Panc1 (cell line): ENCODE data around the gene APOBEC2. TPM values are rescaled to one million over a fixed set of nuclear protein-coding genes. Genes with fewer than 3 reads are reported as not detected.

Experiments used
- ATAC-seq: fragments of 200-7000 bp; cut with Tn5 transposase; 2 replicates; pipeline ENCODE4 v1.9.1; 2020; ENCODE audit warnings: mild to moderate bottlenecking, moderate library complexity
- BruUV-seq: library from RNA; stranded (reverse); fragments of 400-500 nt; replicated peaks from 2 replicates; lab custom pipeline; 2021; lab: Mats Ljungman, UMichigan
- CTCF ChIA-PET: fragments of 300-600 bp; sonication (Branson Sonifier 250); formaldehyde crosslinking; loops from one replicate; lab custom pipeline; 2022; ENCODE audit warnings: antibody characterized with exemption; lab: Charles Lee
- POLR2A ChIA-PET: fragments of 300-600 bp; sonication (Branson Sonifier 250); formaldehyde crosslinking; loops from one replicate; lab custom pipeline; 2022; ENCODE audit warnings: antibody characterized with exemption; lab: Charles Lee
- DNase-seq: peaks from one replicate; pipeline ENCODE4 v3.0.0-alpha.2; 2010; ENCODE audit warnings: low read depth, low spot score
- H3K27ac ChIP-seq: 2 replicates; pipeline ENCODE4 v1.5.1; 2011; ENCODE audit warnings: mild to moderate bottlenecking, low read length, inconsistent platforms
- H3K27me3 ChIP-seq: fragments of 200-500 bp; sonication (Bioruptor generic); 2 replicates; pipeline ENCODE4 v1.6.0; 2014; ENCODE audit warnings: low read length, inconsistent platforms; ENCODE audit not compliant: control insufficient read depth, insufficient read depth
- H3K36me3 ChIP-seq: fragments of 200-500 bp; sonication (Bioruptor generic); 2 replicates; pipeline ENCODE4 v1.5.1; 2014; ENCODE audit warnings: inconsistent platforms, mild to moderate bottlenecking, low read length, moderate library complexity; ENCODE audit not compliant: control insufficient read depth, insufficient read depth
- H3K4me1 ChIP-seq: 2 replicates; pipeline ENCODE4 v1.5.1; 2011; ENCODE audit warnings: inconsistent platforms, mild to moderate bottlenecking, low read length, moderate library complexity; ENCODE audit not compliant: control insufficient read depth, insufficient read depth
- H3K4me3 ChIP-seq, 2 experiments: 2 replicates each; pipeline ENCODE4 v1.5.1; 2011 to 2012; ENCODE audit warnings: low read depth in 2 of 2, low read length in 2 of 2, mild to moderate bottlenecking in 2 of 2, inconsistent platforms in 1 of 2, moderate library complexity in 1 of 2
- H3K9me3 ChIP-seq: fragments of 200-500 bp; sonication (Bioruptor generic); 2 replicates; pipeline ENCODE4 v1.5.1; 2014; ENCODE audit warnings: low read depth, mild to moderate bottlenecking, inconsistent platforms, low read length, moderate library complexity; ENCODE audit not compliant: control insufficient read depth, insufficient read depth
- POLR2AphosphoS5 ChIP-seq: IDR thresholded peaks from 2 replicates; pipeline ENCODE4 v1.6.1; 2012; ENCODE audit warnings: mild to moderate bottlenecking, low read depth, low read length, moderate library complexity
- SIN3A ChIP-seq: IDR thresholded peaks from 2 replicates; pipeline ENCODE4 v1.6.1; 2012; ENCODE audit warnings: low read depth, mild to moderate bottlenecking, low read length, moderate library complexity, borderline replicate concordance; ENCODE audit not compliant: insufficient read depth
- TCF7L2 ChIP-seq: IDR thresholded peaks from 2 replicates; pipeline ENCODE4 v1.6.1; 2011; ENCODE audit warnings: mild to moderate bottlenecking, low read depth, low read length, inconsistent platforms
- in situ Hi-C: cut with HindIII; loops from 2 replicates; pipeline ENCODE4 v1.10.0; 2016; ENCODE audit warnings: low sequenced_read_pairs, low pct_unique_long_range_greater_than_20kb
- intact Hi-C: fragments of 100-400 bp; cut with micrococcal nuclease; formaldehyde crosslinking; loops from one replicate; pipeline ENCODE4 v1.10.0; 2022; ENCODE audit not compliant: unreplicated experiment
- total RNA-seq: library from RNA; stranded (reverse); gene quantifications from one replicate; pipeline ENCODE4 v1.2.1, GENCODE V29; 2021; ENCODE audit not compliant: unreplicated experiment
- TF ChIP-seq, protein P1 (sequence below): fragments of 450-650 bp; IDR thresholded peaks from 2 replicates; pipeline ENCODE4 v1.5.1; 2017; ENCODE audit warnings: mild to moderate bottlenecking
- TF ChIP-seq, protein P2 (sequence below), 2 experiments: IDR thresholded peaks; 2 replicates each; pipeline ENCODE4 v1.6.1; 2011 to 2012; ENCODE audit warnings: low read depth in 2 of 2, control low read depth in 1 of 2, low read length in 1 of 2, mild to moderate bottlenecking in 1 of 2, moderate library complexity in 1 of 2; ENCODE audit not compliant: insufficient read depth in 1 of 2

APOBEC2 gene
- total RNA-seq, 1 experiment from 2014 or later = not detected

DNA sequence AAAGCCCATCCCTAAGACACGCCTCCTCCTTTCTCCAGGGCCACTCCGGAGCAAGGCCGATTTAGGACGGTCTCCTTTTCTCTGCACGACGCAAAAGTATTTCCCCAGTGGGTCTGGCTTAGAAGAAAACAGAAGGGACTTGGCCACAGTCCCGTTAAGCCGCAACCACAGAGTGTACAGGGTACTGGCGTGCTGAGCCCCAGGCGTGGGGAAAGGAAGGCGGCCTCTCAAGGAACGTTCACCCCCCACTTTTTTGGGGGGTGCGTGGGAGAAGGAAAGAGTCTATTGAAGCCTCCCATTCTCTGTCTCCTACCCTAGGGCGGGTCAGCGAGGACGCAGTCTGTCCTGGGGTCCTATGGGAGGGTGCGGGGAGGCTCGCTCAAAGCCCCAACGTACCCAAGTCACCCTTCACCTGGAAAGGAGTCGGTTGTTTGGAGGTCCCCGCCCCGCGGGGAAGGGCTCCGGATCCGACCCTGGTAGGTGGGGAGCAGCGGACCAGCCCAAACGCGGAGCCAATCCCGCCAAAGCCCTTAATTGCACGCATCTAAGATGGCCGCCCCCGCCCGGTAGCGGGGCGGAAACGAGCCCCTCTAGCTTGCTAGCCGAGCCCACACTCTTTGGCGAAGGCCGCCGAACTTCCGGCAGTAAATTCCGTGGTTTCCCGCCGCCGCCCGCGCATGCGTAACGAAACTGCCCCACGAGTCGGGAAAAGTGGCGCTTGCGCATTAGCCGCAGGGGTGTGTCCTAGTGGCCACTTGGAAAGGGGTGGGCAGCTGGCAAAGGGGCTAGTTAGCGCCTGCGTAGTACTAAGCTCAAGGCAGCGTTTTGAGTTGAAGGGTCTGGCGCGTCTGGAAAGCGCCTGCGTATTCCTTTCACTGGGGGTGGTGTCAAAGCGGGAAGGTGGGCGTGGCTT is 19.2 kb downstream of the APOBEC2 start, which contains the start of gene OARD1:
Gene OARD1, minus strand, starts transcription at position 434 of the 913 bp plus-strand sequence. CDS start 722 bp downstream, outside the sequence.
- ChIA-PET CTCF (interaction anchor here (0.6 to 0.7 kb wide), 2 partner anchors 19 to 33 kb away, joined by 3 read pairs; partner anchors contain the start of gene UNC5CL), POLR2A (interaction anchor here (0.5 to 0.6 kb wide), 4 partner anchors 90 to 616 kb away, joined by 3 read pairs; no protein-coding TSS in a partner anchor)
- peaks cover 19% of the 10 kb centered on the region for H3K4me1 ChIP-seq
- intact Hi-C loops = no loop called here
- H3K27me3 ChIP-seq = no peaks in the 10 kb centered on the region
- H3K9me3 ChIP-seq = no peaks in the 10 kb centered on the region
- DNase-seq (peak; percentile 98), ATAC-seq (peak; percentile 89)
- BruUV-seq = no TSS peak
- TF ChIP-seq, protein P1, sequence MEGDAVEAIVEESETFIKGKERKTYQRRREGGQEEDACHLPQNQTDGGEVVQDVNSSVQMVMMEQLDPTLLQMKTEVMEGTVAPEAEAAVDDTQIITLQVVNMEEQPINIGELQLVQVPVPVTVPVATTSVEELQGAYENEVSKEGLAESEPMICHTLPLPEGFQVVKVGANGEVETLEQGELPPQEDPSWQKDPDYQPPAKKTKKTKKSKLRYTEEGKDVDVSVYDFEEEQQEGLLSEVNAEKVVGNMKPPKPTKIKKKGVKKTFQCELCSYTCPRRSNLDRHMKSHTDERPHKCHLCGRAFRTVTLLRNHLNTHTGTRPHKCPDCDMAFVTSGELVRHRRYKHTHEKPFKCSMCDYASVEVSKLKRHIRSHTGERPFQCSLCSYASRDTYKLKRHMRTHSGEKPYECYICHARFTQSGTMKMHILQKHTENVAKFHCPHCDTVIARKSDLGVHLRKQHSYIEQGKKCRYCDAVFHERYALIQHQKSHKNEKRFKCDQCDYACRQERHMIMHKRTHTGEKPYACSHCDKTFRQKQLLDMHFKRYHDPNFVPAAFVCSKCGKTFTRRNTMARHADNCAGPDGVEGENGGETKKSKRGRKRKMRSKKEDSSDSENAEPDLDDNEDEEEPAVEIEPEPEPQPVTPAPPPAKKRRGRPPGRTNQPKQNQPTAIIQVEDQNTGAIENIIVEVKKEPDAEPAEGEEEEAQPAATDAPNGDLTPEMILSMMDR = no peak
- TF ChIP-seq POLR2AphosphoS5 (peak; percentile 70; the same call in 1 of the 2 replicates), SIN3A (peak; percentile 76; the same call in 1 of the 2 replicates), TCF7L2 (peak; percentile 88; the same call in 1 of the 2 replicates)
- TF ChIP-seq, protein P2, sequence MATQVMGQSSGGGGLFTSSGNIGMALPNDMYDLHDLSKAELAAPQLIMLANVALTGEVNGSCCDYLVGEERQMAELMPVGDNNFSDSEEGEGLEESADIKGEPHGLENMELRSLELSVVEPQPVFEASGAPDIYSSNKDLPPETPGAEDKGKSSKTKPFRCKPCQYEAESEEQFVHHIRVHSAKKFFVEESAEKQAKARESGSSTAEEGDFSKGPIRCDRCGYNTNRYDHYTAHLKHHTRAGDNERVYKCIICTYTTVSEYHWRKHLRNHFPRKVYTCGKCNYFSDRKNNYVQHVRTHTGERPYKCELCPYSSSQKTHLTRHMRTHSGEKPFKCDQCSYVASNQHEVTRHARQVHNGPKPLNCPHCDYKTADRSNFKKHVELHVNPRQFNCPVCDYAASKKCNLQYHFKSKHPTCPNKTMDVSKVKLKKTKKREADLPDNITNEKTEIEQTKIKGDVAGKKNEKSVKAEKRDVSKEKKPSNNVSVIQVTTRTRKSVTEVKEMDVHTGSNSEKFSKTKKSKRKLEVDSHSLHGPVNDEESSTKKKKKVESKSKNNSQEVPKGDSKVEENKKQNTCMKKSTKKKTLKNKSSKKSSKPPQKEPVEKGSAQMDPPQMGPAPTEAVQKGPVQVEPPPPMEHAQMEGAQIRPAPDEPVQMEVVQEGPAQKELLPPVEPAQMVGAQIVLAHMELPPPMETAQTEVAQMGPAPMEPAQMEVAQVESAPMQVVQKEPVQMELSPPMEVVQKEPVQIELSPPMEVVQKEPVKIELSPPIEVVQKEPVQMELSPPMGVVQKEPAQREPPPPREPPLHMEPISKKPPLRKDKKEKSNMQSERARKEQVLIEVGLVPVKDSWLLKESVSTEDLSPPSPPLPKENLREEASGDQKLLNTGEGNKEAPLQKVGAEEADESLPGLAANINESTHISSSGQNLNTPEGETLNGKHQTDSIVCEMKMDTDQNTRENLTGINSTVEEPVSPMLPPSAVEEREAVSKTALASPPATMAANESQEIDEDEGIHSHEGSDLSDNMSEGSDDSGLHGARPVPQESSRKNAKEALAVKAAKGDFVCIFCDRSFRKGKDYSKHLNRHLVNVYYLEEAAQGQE (IDR thresholded peaks at IDR 0.05; ENCODE audit: insufficient read depth in 1 of 2, low read depth in 2 of 2, low read length in 1 of 2) = 0 out of 4 replicates have a peak, but pooled peaks of 1 of the 2 experiments have one; percentile 30
- in situ Hi-C loops = no loop called here
- peak within 1 kb of the TSS; percentile 96 to 97 for H3K4me3 ChIP-seq
- peak within 1 kb of the TSS; percentile 100 for H3K27ac ChIP-seq
- H3K36me3 ChIP-seq = no peaks in the 10 kb centered on the region; the same call in 1 of the 2 replicates

DNA sequence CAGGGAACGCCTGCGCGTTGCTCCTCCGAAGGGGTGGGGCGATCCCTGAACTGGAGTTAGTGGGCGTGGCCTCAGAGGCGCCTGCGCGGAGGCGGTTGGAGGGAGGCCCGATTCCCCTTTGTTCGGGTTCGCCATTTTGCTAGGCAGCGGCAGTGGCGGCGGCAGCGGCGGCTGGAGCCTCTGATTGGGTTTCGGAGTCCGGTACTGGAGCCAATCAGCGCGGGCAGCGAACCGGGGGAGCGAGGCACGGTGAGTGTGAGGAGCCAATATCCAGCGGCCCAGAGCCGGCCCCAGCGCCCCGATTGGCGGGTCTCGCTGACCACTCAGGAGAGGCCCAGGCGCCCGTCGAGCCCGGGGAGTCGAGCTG is 19.8 kb downstream of the APOBEC2 start, which contains the start of gene NFYA:
Gene NFYA, plus strand, starts transcription at position 139 of the 367 bp plus-strand sequence. CDS start 6,116 bp downstream, outside the sequence.
- H3K4me1 ChIP-seq = peaks cover 17% of the 10 kb centered on the region
- DNase-seq = no peak
- ATAC-seq = peak; percentile 87
- CTCF ChIA-PET = interaction anchor here (0.6 to 0.7 kb wide), 2 partner anchors 19 to 34 kb away, joined by 3 read pairs; partner anchors contain the start of gene UNC5CL
- no peaks in the 10 kb centered on the region for H3K9me3 ChIP-seq
- H3K27me3 ChIP-seq = no peaks in the 10 kb centered on the region
- peak within 1 kb of the TSS; percentile 96 to 97 for H3K4me3 ChIP-seq
- TF ChIP-seq, protein P2 (IDR thresholded peaks at IDR 0.05; ENCODE audit: insufficient read depth in 1 of 2, low read depth in 2 of 2, low read length in 1 of 2) = no peak
- TF ChIP-seq POLR2AphosphoS5 = no peak
- peak within 1 kb of the TSS; percentile 100 for H3K27ac ChIP-seq
- H3K36me3 ChIP-seq = no peaks in the 10 kb centered on the region; the same call in 1 of the 2 replicates
- in situ Hi-C loops = no loop called here
- POLR2A ChIA-PET = interaction anchor here (0.5 to 0.6 kb wide), 2 partner anchors 165 to 616 kb away, joined by 3 read pairs; no protein-coding TSS in a partner anchor
- intact Hi-C loops = no loop called here
- BruUV-seq = no TSS peak
